GM19468 (cell line): ENCODE results near the gene APOBEC3F.
"Not testable (repeated sequence)": the region's sequence is repeated elsewhere in the genome, so short reads cannot be mapped to it uniquely, and the experiment has no call there.

ENCODE experiments used
- ATAC-seq: cut with Tn5 transposase; IDR thresholded peaks from one replicate; pipeline ENCODE4 v1.9.1; 2021; ENCODE audit warnings: mild to moderate bottlenecking, moderate library complexity, moderate number of reproducible peaks; ENCODE audit not compliant: unreplicated experiment; ENCODE audit errors: extremely low read depth

APOBEC3F gene

DNA sequence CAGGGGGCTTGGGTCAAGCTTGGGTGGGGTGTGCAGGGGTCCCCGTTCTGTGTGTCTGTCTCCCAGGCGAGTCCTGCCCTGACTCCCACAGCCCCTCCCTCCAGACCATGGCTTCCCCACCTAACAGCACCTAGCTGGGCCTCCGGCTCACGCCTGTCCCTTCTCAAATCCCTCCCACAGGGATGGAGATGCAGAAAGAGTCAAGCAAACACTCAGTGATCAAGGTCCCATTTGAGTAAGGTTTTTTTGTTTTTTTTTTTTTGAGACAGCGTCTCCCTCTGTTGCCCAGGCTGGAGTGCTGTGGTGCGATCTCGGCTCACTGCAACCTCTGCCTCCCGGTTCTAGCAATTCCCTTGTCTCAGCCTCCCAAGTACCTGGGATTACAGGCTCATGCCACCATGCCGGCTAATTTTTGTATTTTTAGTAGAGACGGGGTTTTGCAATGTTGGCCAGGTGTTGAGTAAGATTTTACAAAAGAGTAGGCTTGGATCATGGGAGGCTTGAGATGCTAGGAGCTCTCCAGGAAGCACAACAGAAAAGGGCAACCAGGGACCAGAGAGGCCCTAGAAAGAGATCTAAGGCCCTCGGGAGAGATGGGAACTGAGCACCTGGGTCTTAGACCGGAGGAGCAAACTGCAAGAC, 14.0 kb upstream of the APOBEC3F start:
- no peak for ATAC-seq

DNA sequence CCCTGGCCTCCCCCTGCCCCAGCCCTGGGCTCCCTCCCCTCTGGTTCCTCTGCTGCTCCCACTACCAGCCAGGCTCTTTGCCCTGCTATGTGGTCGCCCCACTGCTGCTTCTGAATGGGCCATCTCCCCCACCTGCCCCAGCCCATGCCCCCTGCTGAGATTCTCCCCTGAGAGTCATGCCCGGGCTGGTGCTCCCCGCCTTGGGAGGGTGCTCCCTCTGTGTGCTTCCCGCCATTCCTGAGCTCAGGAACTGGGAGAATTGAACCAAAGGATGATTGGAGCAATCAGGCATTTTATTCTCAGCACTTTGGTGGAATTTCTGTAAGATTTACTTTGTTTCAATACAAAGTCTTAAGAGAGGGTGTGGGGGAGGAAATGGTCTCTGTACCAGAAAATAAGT, 12.9 kb upstream of the APOBEC3F start:
- no peak for ATAC-seq

DNA sequence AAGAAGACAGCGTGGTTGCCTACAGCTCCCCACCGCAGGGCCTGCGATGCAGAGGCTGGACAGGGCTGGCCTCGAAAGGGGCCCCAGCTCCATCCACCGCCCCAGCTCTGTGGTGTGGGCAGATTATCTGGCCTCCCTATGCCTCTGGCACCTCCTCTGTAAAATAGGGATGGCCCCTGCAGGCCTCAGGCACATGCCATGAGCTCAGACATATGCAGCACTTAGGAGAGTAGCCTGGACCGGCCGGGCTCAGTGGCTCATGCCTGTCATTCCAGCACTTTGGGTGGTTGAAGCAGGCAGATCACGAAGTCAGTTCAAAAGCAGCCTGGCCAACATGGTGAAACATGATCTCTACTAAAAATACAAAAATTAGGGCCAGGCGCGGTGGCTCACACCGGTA, 12.4 kb upstream of the APOBEC3F start:
- no peak for ATAC-seq

GRCh38 chr22:39029227-39029626, 11.4 kb upstream of the APOBEC3F start:
- no peak for ATAC-seq

DNA sequence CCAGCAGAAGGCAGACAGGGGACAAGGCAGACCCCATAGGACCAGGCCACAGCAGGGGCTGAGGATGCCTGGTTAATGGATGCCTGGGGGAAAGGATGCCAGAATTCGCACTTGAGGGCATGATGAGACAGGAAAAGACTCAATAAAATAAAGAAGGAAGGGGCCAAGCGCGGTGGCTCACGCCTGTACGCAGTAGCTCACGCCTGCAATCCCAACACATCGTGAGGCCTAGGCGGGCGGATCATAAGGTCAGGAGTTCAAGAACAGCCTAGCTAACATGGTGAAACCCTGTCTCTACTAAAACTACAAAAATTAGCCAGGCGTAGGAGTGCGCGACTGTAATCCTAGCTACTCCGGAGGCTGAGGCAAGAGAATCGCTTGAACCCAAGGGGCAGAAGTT, 10.0 kb upstream of the APOBEC3F start:
- ATAC-seq: no peak

GRCh38 chr22:39031434-39032295, 9.0 kb upstream of the APOBEC3F start:
- not testable (repeated sequence) for ATAC-seq

DNA sequence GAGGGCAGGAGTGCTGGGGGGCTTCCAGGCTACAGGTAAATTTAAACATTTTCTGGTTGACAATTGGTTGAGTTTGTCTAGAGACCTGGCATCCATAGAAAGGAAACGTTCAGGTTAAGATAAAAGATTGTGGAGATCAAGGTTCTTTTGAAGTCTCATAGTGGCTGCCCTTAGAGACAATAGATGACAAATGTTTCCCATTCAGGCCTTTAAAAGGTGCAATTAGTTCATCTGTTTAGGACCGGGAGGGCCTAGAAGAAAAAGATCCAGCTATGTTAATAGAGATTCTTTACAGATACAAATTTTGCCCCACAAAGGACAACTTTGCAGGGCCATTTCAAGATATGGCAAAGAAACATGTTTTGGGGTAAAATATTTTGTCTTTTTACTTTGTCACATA, 3.6 kb upstream of the APOBEC3F start:
- not testable (repeated sequence) for ATAC-seq

DNA sequence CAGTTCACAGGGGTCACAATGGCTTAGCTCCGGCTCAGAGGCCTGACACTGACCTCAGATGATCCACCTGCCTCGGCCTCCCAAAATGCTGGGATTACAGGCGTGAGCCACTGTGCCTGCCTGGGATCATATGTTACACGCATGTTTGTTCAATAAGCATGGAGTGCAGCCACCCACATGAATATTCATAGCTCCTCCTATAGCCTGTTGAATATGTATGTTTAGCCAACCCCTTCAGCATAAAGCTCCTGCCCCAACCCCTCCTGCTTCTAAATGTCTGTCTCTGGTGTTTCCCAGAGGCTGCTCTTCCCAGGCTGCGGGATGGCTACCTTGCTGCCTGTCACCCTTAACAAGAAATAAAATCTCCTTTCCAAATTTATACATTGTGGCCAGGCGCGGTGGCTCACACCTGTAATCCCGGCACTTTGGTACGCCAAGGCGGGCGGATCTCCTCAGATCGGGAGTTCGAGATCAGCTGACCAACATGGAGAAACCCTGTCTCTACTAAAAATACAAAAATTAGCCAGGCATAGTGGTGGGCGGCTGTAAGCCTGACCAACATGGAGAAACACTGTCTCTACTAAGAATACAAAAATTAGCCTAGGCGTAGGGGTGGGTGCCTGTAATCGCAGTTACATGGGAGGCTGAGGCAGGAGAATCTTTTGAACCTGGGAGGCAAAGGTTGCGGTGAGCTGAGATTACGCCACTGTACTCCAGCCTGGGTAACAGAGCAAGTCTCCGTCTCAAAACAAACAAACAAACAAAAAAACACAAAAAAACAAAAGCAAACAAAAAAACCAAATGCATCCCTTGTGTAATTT, 1.1 kb upstream of the APOBEC3F start:
- no peak for ATAC-seq

- ATAC-seq: not testable (repeated sequence)
Measured at GRCh38 chr22:39040155-39040537, 518 bp upstream of the APOBEC3F start.

DNA sequence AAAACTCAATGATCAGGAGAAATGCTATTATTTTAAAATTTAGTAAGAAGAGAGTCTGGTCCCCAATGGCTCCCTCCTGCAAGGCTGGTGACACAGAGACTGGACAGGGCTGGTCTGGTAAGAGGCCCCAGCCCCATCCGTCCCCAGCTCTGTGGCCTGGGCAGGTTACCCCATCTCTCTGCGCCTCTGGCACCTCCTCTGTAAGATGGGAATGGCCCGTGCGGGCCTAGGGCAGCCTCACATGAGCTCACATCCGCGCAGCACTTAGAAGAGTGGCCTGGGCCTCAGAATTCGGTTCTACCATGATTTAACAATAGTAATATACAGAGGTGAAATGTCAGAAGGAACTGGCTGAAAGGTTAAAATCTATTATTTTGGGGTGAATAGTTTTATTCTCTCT, 1.2 kb downstream of the APOBEC3F start:
- ATAC-seq: no peak

- ATAC-seq: not testable (repeated sequence)
Measured at GRCh38 chr22:39043063-39043462, 2.4 kb downstream of the APOBEC3F start.

DNA sequence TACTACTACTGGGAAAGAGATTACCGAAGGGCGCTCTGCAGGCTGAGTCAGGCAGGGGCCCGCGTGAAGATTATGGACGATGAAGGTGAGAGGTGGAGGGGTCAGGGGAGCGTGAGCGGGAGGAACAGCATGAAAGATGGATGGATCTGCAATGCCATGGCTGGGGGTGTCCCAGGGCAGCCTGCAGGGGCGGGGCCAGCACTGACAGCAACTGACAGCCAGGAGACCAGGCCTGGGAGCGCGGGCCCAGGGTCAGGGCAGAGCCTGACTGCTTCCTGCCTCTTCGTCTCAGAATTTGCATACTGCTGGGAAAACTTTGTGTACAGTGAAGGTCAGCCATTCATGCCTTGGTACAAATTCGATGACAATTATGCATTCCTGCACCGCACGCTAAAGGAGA, 4.5 kb downstream of the APOBEC3F start:
- ATAC-seq: not testable (repeated sequence)

- not testable (repeated sequence) for ATAC-seq
Measured at GRCh38 chr22:39049486-39049885, 8.8 kb downstream of the APOBEC3F start.

DNA sequence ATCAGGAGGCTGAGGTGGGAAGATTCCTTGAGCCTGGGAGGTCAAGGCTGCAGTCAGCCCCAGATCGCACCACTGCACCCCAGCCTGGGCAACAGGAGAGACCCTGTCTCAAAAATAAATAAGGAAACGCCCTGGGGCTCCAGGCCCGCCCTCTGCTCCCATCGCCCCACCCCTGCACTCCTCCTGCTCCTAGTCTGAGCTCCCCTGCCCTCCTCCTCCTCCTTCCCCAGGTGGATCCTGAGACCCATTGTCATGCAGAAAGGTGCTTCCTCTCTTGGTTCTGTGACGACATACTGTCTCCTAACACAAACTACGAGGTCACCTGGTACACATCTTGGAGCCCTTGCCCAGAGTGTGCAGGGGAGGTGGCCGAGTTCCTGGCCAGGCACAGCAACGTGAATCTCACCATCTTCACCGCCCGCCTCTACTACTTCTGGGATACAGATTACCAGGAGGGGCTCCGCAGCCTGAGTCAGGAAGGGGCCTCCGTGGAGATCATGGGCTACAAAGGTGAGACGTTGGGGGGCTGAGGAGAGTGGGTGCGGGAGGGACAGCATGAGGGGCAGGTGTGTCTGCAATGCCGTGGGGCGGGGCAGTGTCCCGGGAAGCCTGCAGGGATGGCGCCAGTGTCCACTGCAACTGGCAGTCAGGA, 11.3 kb downstream of the APOBEC3F start:
- not testable (repeated sequence) for ATAC-seq

DNA sequence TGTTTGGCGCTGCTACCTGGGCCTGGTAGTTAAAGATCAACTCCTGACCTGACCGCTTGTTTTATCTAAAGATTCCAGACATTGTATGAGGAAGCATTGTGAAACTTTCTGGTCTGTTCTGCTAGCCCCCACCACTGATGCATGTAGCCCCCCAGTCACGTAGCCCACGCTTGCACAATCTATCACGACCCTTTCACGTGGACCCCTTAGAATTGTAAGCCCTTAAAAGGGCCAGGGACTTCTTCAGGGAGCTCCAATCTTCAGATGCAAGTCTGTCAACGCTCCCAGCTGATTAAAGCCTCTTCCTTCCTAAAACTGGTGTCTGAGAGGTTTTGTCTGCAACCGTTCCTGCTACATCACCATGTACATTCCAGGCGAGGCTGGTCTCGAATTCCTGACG, 15.0 kb downstream of the APOBEC3F start:
- ATAC-seq: no peak

DNA sequence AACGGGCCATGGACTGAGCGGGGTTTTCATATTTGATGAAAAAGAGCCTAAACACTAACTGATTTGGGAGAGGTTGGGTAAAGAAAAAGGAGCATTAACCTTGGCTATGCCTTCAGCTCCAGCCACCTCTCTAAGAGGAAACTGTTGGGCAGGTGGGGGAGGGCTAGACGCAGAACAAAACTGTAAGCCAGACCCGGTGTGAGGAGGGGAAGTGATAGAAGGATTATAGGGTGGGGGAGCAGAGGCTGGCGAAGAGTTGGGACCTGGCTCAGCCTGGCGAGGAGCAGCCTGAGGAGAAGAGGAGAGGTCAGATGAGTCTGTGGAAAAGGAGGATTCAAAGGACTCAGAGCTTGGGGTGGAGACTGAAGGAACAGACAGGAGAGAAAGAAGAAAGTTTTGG, 20.6 kb downstream of the APOBEC3F start:
- ATAC-seq: not testable (repeated sequence)

GRCh38 chr22:39061951-39062350, 21.3 kb downstream of the APOBEC3F start:
- ATAC-seq: not testable (repeated sequence)

GRCh38 chr22:39063904-39064303, 23.2 kb downstream of the APOBEC3F start:
- not testable (repeated sequence) for ATAC-seq

- not testable (repeated sequence) for ATAC-seq
Measured at GRCh38 chr22:39066442-39067276, 26.0 kb downstream of the APOBEC3F start.
